K562 (cell line): ENCODE results near the gene LMBR1L. TPM values are rescaled to one million over a fixed set of nuclear protein-coding genes. Genes with fewer than 3 reads are reported as not detected.
A peak's percentile ranks its signal among the peaks of the same experiment; 100 is the strongest.

Experiments
- CBX8 ChIP-seq: fragments of 200-600 bp; sonication (generic); IDR thresholded peaks from 2 replicates; pipeline ENCODE4 v1.6.1; 2012; ENCODE audit warnings: borderline replicate concordance, mixed run types, low read depth, mild to moderate bottlenecking, moderate library complexity, mixed read lengths, low read length, control low read depth, inconsistent platforms; ENCODE audit not compliant: poor library complexity, severe bottlenecking; ENCODE audit errors: extremely low read depth
- KDM4B ChIP-seq, 2 experiments: fragments of 450-650 bp in 1 of 2; sonication (generic) in 1 of 2; IDR thresholded peaks; 2 replicates each; pipeline ENCODE4 v1.6.1; 2016 to 2017; ENCODE audit warnings: borderline replicate concordance in 2 of 2, antibody characterized with exemption in 1 of 2, low read depth in 1 of 2, mild to moderate bottlenecking in 1 of 2
- TEAD4 ChIP-seq, 2 experiments: sonication (generic) in 1 of 2; formaldehyde crosslinking in 1 of 2; IDR thresholded peaks; 2 replicates each; pipeline versions ENCODE4 v1.6.1 to v1.8.0; 2012 to 2022; ENCODE audit warnings: borderline replicate concordance in 1 of 2, inconsistent platforms in 1 of 2, low read length in 1 of 2, mild to moderate bottlenecking in 1 of 2, missing genetic modification reagents in 1 of 2
- ZKSCAN1 ChIP-seq: fragments of 150-350 bp; IDR thresholded peaks from 2 replicates; pipeline ENCODE4 v1.6.1; 2016; ENCODE audit warnings: low read depth, low read length
- ZNF766 ChIP-seq: fragments of 200-800 bp; sonication (Bioruptor generic); conservative IDR thresholded peaks from 2 replicates; pipeline ENCODE4 v1.6.1; 2016; ENCODE audit warnings: missing genetic modification characterization, missing compliant biosample characterization
- polyA plus RNA-seq, 8 experiments: library from polyadenylated mRNA; depleted of rRNA in 4 of 8; stranded (reverse) in 5 of 8; unstranded in 3 of 8; fragments of >200 nt; fragmentation: Nextera tagmentation in 2 of 8; fragmentation: Illumina TruSeq in 1 of 8; extraction: Ambion mirVana in 2 of 8; extraction: Trizol in 1 of 8; gene quantifications; 2 replicates each; pipeline versions ENCODE4 v1.2.1 to v1.2.3, GENCODE V29; 2011 to 2014; ENCODE audit warnings: inconsistent platforms in 1 of 8, missing spikeins in 1 of 8
- total RNA-seq, 7 experiments: library from RNA; depleted of rRNA in 6 of 7; stranded (reverse); fragments of >200 nt in 6 of 7; fragmentation: Illumina TruSeq in 2 of 7; extraction: Trizol in 2 of 7; gene quantifications; 2 replicates each; pipeline versions ENCODE4 v1.2.1 to v1.2.3, GENCODE V29; 2011 to 2021; ENCODE audit warnings: low replicate concordance in 1 of 7
- TF ChIP-seq, protein P1 (sequence below), 2 experiments: fragments of 450-650 bp; IDR thresholded peaks; 2 replicates each; pipeline ENCODE4 v1.6.1; 2016; ENCODE audit warnings: mild to moderate bottlenecking in 2 of 2, borderline replicate concordance in 1 of 2, low read depth in 1 of 2, moderate library complexity in 1 of 2
- TF ChIP-seq, protein P2 (sequence below), 2 experiments: fragments of 150-350 bp in 1 of 2; IDR thresholded peaks; 2 replicates each; pipeline ENCODE4 v1.6.1; 2012 to 2016; ENCODE audit warnings: low read depth in 2 of 2, low read length in 2 of 2, mild to moderate bottlenecking in 1 of 2, moderate library complexity in 1 of 2
- TF ChIP-seq, protein P3 (sequence below): fragments of 150-350 bp; conservative IDR thresholded peaks from 2 replicates; pipeline ENCODE4 v1.6.1; 2014; ENCODE audit warnings: low read length

Gene LMBR1L
- total and polyA plus RNA-seq, 9 of the 15 experiments (the other 6 are each of a cell fraction or from before 2014, with no cell fraction given): 2.5 to 57.0 (median 31.1) TPM

DNA sequence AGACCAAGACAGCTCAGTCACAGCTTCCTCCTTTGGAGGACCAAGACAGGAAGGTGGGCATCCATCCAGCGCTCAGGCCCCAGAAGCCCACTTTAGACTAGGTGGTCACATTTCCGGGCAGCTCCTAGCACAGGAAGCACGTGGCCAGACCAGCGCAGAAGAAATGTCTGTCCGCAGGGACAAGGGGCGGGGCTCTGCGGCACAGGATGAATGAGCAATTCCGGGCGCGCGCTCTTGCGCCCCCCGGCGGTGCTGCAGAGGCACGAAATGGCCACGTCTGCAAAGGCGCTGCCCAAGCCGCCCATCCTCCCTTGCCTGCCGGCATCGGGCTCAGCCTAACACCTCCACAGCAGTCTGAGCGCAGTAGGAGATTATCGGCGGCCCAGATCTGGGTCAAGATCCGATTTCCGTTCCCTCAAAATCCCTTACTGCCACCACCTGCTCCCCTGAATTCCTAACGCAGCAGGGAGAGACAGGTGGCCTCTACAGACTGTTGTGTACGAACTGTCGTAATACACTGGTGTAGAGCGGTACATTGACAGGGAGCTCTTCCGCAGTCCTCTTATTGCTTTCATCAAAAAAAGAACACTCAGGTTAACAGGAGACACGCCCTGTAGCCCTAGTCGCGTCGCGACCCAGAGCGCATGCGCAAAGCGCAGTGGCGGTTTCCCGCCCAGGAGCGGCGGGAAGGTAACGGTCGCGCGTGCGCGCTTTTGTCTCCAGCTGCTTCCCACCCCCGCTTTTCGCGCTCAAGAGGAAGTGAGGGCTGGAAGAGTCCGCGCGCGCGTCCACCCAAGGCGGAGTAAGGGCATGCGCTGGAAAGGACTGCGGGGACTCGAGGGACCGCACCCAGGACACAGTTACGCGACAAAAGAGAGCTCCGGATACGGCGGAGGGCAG, 19.8 kb upstream of the LMBR1L start (continued):
- TF ChIP-seq, protein P1, sequence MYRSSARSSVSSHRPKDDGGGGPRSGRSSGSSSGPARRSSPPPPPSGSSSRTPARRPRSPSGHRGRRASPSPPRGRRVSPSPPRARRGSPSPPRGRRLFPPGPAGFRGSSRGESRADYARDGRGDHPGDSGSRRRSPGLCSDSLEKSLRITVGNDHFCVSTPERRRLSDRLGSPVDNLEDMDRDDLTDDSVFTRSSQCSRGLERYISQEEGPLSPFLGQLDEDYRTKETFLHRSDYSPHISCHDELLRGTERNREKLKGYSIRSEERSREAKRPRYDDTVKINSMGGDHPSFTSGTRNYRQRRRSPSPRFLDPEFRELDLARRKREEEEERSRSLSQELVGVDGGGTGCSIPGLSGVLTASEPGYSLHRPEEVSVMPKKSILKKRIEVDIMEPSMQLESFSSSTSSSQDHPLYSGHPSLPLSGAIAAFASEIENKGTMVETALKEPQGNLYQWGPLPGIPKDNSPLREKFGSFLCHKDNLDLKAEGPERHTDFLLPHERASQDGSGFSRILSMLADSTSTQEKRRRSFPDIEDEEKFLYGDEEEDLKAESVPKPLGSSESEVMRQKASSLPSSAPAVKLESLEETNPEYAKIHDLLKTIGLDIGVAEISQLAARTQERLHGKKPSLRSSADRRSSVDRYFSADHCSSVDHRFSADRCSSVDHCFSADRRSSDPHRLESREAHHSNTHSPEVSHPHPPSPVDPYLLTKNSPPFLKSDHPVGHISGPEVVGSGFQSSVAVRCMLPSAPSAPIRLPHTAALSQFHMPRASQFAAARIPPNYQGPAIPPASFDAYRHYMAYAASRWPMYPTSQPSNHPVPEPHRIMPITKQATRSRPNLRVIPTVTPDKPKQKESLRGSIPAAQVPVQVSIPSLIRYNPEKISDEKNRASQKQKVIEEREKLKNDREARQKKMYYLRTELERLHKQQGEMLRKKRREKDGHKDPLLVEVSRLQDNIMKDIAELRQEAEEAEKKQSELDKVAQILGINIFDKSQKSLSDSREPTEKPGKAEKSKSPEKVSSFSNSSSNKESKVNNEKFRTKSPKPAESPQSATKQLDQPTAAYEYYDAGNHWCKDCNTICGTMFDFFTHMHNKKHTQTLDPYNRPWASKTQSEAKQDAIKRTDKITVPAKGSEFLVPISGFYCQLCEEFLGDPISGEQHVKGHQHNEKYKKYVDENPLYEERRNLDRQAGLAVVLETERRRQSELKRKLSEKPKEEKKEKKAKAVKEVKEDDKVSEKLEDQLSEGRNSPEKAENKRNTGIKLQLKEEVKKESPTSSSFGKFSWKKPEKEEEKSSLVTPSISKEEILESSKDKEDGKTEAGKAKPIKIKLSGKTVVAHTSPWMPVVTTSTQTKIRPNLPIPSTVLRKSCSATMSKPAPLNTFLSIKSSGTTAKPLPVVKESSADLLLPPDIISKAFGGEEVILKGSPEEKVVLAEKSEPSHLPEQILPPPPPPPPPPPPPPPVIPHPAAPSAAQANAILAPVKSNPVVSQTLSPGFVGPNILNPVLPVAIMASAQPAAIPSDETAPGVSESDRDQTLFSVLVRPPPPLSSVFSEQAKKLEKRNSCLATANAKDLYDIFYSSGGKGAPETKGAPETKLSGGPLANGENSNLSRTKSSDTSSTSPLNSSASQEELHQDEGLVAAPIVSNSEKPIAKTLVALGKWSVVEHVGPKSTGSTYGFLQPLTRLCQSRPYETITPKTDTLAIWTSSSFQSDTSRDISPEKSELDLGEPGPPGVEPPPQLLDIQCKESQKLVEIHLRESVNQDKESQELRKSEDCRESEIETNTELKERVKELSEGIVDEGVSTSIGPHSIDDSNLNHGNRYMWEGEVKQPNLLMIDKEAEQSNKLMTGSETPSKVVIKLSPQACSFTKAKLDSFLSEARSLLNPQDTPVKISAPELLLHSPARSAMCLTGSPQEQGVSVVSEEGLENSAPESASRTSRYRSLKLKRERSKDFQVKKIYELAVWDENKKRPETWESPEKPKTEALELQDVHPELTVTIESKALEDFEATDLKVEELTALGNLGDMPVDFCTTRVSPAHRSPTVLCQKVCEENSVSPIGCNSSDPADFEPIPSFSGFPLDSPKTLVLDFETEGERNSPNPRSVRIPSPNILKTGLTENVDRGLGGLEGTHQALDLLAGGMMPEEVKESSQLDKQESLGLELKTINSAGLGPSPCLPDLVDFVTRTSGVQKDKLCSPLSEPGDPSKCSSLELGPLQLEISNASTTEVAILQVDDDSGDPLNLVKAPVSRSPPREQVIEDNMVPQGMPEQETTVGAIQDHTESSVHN (IDR thresholded peaks at IDR 0.05; ENCODE audit: borderline replicate concordance in 1 of 2, low read depth in 1 of 2): peak in 1 of 2 experiments; percentile 46; a peak in 1 of 4 replicates
- 0 out of 2 replicates have a peak, but pooled peaks have one; percentile 41 for TF ChIP-seq ZKSCAN1
- no peak for TF ChIP-seq CBX8
- TF ChIP-seq, protein P2, sequence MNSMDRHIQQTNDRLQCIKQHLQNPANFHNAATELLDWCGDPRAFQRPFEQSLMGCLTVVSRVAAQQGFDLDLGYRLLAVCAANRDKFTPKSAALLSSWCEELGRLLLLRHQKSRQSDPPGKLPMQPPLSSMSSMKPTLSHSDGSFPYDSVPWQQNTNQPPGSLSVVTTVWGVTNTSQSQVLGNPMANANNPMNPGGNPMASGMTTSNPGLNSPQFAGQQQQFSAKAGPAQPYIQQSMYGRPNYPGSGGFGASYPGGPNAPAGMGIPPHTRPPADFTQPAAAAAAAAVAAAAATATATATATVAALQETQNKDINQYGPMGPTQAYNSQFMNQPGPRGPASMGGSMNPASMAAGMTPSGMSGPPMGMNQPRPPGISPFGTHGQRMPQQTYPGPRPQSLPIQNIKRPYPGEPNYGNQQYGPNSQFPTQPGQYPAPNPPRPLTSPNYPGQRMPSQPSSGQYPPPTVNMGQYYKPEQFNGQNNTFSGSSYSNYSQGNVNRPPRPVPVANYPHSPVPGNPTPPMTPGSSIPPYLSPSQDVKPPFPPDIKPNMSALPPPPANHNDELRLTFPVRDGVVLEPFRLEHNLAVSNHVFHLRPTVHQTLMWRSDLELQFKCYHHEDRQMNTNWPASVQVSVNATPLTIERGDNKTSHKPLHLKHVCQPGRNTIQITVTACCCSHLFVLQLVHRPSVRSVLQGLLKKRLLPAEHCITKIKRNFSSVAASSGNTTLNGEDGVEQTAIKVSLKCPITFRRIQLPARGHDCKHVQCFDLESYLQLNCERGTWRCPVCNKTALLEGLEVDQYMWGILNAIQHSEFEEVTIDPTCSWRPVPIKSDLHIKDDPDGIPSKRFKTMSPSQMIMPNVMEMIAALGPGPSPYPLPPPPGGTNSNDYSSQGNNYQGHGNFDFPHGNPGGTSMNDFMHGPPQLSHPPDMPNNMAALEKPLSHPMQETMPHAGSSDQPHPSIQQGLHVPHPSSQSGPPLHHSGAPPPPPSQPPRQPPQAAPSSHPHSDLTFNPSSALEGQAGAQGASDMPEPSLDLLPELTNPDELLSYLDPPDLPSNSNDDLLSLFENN (IDR thresholded peaks at IDR 0.05; ENCODE audit: low read depth in 2 of 2, low read length in 2 of 2): no peak
- peak; percentile 85 for TF ChIP-seq ZNF766 (CRISPR knock-in tag)
- no peak for TF ChIP-seq KDM4B (IDR thresholded peaks at IDR 0.05; ENCODE audit: borderline replicate concordance in 2 of 2, low read depth in 1 of 2)
- peak; percentile 39 for TF ChIP-seq TEAD4 (IDR thresholded peaks at IDR 0.05; ENCODE audit: low read length)
- TF ChIP-seq TEAD4 (CRISPR knock-in tag; IDR thresholded peaks at IDR 0.05; ENCODE audit: borderline replicate concordance): no peak
- TF ChIP-seq, protein P3, sequence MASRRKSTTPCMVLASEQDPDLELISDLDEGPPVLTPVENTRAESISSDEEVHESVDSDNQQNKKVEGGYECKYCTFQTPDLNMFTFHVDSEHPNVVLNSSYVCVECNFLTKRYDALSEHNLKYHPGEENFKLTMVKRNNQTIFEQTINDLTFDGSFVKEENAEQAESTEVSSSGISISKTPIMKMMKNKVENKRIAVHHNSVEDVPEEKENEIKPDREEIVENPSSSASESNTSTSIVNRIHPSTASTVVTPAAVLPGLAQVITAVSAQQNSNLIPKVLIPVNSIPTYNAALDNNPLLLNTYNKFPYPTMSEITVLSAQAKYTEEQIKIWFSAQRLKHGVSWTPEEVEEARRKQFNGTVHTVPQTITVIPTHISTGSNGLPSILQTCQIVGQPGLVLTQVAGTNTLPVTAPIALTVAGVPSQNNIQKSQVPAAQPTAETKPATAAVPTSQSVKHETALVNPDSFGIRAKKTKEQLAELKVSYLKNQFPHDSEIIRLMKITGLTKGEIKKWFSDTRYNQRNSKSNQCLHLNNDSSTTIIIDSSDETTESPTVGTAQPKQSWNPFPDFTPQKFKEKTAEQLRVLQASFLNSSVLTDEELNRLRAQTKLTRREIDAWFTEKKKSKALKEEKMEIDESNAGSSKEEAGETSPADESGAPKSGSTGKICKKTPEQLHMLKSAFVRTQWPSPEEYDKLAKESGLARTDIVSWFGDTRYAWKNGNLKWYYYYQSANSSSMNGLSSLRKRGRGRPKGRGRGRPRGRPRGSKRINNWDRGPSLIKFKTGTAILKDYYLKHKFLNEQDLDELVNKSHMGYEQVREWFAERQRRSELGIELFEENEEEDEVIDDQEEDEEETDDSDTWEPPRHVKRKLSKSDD: peak; percentile 83
